Retinal pigment epithelial cell (primary cell): ENCODE results near the gene MRGPRF.
"Not testable (repeated sequence)": the region's sequence is repeated elsewhere in the genome, so short reads cannot be mapped to it uniquely, and the experiment has no call there.

ENCODE experiments used
- DNase-seq: peaks from one replicate; pipeline ENCODE4 v3.0.0-alpha.2; 2010; ENCODE audit warnings: low read depth
- H3K4me3 ChIP-seq: 2 replicates; pipeline ENCODE4 v1.5.1; 2011; ENCODE audit warnings: mild to moderate bottlenecking, low read length, control low read depth, moderate library complexity
- TF ChIP-seq, protein P1 (sequence below): conservative IDR thresholded peaks from 2 replicates; pipeline ENCODE4 v1.5.1; 2011; ENCODE audit warnings: low read depth, low read length, control low read depth, inconsistent platforms

MRGPRF gene

DNA sequence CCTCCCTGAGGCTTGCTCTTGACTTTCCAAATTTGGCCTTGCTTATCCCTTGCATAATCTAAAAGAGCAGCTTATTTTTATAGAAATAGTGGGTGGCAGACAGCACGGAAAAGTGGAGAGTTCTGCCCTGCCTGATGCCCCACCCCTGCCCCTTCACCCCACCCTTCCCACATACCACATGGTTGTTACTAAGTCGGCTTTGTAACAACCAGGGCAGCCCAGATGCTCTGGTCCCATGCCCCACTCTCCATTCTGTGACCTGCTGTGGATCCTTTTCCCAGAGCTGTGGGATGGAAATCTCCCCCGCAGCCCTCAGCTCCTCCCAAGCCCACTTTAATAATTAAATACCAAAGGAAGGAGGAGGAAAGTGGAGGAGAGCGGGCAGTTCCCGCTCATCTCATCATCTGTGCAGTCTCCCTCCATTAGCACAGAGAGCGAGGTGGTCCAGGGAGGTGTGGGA is 10.9 kb downstream of the MRGPRF start:
- no peak overlapping the region for H3K4me3 ChIP-seq
- TF ChIP-seq, protein P1, sequence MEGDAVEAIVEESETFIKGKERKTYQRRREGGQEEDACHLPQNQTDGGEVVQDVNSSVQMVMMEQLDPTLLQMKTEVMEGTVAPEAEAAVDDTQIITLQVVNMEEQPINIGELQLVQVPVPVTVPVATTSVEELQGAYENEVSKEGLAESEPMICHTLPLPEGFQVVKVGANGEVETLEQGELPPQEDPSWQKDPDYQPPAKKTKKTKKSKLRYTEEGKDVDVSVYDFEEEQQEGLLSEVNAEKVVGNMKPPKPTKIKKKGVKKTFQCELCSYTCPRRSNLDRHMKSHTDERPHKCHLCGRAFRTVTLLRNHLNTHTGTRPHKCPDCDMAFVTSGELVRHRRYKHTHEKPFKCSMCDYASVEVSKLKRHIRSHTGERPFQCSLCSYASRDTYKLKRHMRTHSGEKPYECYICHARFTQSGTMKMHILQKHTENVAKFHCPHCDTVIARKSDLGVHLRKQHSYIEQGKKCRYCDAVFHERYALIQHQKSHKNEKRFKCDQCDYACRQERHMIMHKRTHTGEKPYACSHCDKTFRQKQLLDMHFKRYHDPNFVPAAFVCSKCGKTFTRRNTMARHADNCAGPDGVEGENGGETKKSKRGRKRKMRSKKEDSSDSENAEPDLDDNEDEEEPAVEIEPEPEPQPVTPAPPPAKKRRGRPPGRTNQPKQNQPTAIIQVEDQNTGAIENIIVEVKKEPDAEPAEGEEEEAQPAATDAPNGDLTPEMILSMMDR = no peak
- no peak for DNase-seq

DNA sequence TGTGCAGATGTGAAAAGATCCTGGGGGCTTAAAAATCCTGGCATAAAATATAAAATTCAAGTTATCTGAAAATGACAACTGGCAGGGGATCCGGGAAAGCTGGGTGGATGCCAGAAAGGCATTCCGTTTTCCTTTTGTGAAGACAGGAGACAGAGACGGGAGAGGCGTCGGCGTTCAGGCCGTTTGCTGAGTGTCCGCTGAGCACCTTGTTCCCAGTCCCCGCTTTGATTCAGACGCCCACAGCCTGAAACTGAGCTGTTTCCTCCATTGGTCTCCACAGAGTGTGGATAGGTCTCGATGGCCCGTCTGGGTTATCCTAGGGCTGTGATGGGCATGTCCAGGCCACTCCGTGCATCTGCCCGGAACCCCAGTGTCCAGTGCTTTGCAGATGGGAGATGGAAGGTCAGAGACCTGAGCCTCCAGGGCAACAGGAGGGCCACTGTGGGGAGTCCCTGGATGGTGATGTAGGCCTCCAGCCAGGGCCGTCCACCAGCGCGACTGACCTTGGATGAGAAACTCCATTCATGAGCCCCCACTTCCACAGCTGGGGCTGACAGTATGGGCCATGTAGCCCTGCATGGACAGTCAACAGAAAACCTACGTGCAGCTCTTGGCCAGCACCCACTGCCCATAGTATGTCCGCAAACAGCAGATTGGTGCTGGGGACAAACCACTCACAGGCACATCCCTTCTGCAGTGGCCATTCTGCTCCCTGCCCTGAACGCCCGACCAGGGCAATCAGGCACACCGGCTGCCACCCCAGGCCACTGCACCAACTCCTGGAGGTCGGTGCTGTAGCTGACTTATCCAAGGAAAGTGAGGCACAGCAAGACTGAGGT is 11.6 kb downstream of the MRGPRF start:
- no peak overlapping the region for H3K4me3 ChIP-seq
- TF ChIP-seq, protein P1 = no peak
- no peak for DNase-seq

DNA sequence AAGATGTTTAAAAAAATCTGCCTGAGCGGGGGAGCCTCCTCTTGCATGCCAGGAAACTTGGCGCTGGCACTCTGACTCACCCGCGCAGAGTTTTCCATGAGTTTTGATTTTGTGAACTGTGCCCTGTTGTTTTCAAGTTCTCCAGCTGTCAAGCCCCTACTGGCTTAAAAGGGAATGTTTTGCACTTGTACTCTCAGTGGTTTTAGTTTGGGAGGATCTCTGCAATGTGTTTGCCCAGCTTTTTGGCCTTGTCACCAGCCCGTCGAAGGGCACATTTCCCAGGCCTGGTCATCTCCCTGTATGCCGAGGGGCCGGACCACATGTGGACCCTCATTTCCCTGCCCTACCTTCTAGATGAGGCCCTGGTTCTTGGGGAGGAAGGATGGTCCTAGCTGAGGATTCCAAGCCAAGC is 12.2 kb downstream of the MRGPRF start:
- TF ChIP-seq, protein P1 = peak; percentile 61
- H3K4me3 ChIP-seq = no peak overlapping the region
- DNase-seq = no peak

DNA sequence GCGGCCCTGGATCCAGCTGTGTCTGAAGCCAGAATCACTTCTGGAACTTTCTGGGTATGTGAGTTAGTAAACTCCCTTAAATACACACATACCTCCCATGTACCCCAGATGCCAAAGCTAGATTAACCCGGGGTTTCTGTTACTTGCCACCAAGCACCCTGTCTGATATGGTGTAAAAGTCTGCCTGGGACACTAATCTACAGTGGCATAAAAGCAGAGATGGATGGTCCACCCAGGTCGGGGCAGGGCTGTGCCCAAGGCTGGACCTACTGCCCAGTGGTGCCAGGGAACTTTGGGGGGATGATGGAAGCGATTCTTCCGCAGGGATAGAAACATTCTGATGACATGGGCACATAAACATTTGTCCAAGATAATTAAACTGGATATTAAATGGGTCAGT is 12.7 kb downstream of the MRGPRF start:
- no peak overlapping the region for H3K4me3 ChIP-seq
- DNase-seq = no peak
- TF ChIP-seq, protein P1 = no peak

DNA sequence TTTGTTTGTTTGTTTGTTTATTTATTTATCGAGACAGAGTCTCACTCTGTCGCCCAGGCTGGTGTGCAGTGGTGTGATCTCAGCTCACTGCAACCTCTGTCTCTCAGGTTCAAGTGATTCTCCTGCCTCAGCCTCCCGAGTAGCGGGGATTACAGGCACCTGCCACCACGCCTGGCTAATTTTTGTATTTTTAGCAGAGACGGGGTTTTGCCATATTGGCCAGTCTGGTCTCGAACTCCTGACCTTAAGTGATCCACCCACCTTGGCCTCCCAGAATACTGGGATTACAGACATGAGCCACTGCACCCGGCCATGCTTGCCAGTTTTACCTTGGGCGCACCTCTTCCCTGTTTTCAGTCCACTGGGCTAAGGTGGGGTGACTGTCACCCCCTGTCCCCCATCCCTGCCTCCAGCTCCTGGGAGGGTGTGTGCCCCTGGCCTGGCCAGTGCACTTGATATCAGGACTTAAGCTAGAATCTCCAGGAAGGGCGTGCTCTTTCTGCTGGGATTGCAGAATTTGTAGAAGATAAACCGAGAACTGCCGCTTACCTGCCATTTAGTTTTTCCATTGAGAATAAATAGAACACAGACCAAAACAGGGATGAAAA is 13.2 kb downstream of the MRGPRF start:
- not testable (repeated sequence) for H3K4me3 ChIP-seq, DNase-seq

DNA sequence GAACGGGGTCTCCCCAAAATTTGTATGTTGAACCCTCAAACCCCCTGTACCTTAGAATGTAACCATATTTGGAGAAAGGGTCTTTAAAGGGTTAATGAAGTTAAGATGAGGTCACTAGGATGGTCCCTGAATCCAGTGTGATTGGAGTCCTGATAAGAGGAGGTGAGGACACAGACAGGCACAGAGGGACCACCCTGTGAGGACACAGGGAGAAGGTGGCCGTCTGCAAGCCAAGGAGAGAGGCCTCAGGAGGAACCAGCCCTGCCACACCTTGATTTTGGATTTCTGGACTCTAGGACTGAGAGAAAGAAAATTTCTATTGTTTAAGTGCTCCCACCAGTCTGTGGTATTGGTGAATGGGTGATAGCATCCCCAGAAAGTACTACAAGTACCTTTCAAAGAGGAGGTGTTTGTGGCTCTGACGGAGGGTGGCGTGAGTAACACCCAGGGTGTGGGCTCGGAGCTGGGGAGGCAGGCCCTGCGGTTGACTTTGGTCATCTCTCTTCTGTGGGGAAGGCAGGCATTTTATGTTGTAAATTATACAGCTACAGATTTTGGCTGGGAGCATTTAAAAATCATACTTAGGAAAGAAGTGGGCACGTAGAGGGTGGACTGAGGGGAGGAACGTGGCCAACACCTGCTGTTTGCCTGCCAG is 13.8 kb downstream of the MRGPRF start:
- no peak for DNase-seq
- TF ChIP-seq, protein P1 = no peak
- no peak overlapping the region for H3K4me3 ChIP-seq

DNA sequence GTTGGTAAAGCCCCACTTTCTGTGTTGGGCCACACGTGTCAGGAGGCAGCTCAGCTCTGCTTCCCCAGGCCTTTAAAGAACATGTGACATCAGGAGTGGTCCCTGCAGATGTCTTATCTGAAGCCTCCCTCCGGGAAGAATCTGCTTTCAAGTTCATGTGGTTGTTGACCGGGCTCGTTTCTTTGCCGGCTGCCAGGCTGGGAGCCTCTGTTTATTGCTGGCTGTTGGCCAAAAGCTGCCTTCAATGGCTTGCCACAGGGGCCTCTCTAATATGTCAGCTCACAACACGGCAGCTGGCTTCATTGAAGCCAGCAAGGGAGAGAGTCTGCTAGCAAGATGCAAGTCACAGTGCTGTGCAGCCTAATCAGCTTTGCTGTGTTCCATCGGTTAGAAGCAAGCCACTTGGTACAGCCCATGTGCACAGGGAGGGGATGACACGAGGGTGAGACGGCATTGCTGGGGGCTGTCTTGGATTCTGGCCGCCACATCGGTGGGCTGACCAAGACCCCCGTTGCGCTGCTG is 14.6 kb downstream of the MRGPRF start:
- H3K4me3 ChIP-seq = no peak overlapping the region
- TF ChIP-seq, protein P1 = no peak
- no peak for DNase-seq
